SJSA1 (cell line): ENCODE results near the gene ZNF385B. TPM values are rescaled to one million over a fixed set of nuclear protein-coding genes. Genes with fewer than 3 reads are reported as not detected.

Experiments
- DNase-seq, 2 experiments: peaks; one replicate each; pipeline ENCODE4 v3.0.0-alpha.2; 2015 to 2020; ENCODE audit warnings: low spot score in 2 of 2, low read depth in 1 of 2
- H3K27ac ChIP-seq: fragments of 250-450 bp; sonication (Bioruptor Pico); 2 replicates; pipeline ENCODE4 v1.5.1; 2020; ENCODE audit warnings: mild to moderate bottlenecking, moderate library complexity
- H3K27me3 ChIP-seq: fragments of 250-450 bp; sonication (Bioruptor Pico); replicated peaks from 2 replicates; pipeline ENCODE4 v1.5.1; 2020; ENCODE audit warnings: mild to moderate bottlenecking, moderate library complexity
- H3K36me3 ChIP-seq: fragments of 250-450 bp; sonication (Bioruptor Pico); 2 replicates; pipeline ENCODE4 v1.5.1; 2020; ENCODE audit warnings: mild to moderate bottlenecking
- H3K4me1 ChIP-seq: fragments of 250-450 bp; sonication (Bioruptor Pico); replicated peaks from 2 replicates; pipeline ENCODE4 v1.6.1; 2021; ENCODE audit warnings: mild to moderate bottlenecking
- H3K4me3 ChIP-seq: fragments of 250-450 bp; sonication (Bioruptor Pico); 2 replicates; pipeline ENCODE4 v1.5.1; 2020; ENCODE audit warnings: mild to moderate bottlenecking
- H3K9me3 ChIP-seq: fragments of 250-450 bp; sonication (Bioruptor Pico); replicated peaks from 2 replicates; pipeline ENCODE4 v1.5.1; 2020; ENCODE audit warnings: mild to moderate bottlenecking
- total RNA-seq: library from RNA; depleted of rRNA; stranded (reverse); fragments of >200 nt; shearing (Covaris generic); gene quantifications from 2 replicates; pipeline ENCODE4 v1.2.3, GENCODE V29; 2014

Gene ZNF385B
- total RNA-seq, 1 experiment from 2014 or later: not detected

DNA sequence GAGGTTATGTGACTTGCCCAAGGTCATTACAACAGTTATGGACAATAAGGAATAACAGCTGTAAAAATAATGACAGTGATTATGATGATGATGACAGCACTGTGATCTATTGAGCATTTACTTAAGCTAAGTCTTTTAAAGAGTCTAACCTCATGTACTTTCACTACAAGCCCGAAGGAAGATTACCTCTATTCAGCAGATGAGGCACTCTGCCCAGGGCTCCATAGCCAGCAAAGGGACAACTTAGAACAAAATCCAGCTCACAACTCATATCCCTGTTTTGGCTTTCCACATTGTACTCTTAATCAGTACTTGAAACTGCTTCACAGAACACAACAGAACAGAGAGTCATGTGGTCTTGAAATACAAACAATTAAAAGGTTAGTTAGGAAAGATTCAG lies 290.2 kb downstream of the ZNF385B start:
- H3K27me3 ChIP-seq: no peaks in the 10 kb centered on the region
- DNase-seq: no peak
- no peaks in the 10 kb centered on the region for H3K9me3 ChIP-seq
- no peak overlapping the region for H3K27ac ChIP-seq
- no peaks in the 10 kb centered on the region for H3K36me3 ChIP-seq
- H3K4me3 ChIP-seq: no peak overlapping the region
- no peaks in the 10 kb centered on the region for H3K4me1 ChIP-seq

DNA sequence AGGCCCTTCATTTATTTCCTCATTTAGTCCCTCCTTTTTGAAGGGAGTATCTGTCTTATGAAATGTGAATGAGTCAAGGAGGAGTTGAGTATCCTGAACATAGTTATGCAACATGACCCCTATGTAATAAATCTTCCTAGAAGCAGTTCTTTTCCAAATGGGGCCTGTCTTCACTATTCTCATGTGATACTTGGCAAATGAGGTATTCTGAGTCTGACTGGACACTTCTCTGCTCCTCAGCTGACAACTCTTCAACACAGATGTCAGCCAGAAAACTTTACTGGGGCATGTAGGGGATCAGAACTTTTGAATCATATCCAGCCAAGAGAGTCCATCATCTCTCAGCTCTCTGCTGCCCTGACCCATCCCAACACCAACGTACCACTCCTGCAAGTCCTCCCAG lies 291.6 kb downstream of the ZNF385B start:
- Histone ChIP-seq H3K36me3 (no peaks in the 10 kb centered on the region), H3K4me1 (no peaks in the 10 kb centered on the region), H3K4me3 (no peak overlapping the region), H3K27me3 (no peaks in the 10 kb centered on the region), H3K27ac (no peak overlapping the region), H3K9me3 (no peaks in the 10 kb centered on the region)
- DNase-seq: no peak

DNA sequence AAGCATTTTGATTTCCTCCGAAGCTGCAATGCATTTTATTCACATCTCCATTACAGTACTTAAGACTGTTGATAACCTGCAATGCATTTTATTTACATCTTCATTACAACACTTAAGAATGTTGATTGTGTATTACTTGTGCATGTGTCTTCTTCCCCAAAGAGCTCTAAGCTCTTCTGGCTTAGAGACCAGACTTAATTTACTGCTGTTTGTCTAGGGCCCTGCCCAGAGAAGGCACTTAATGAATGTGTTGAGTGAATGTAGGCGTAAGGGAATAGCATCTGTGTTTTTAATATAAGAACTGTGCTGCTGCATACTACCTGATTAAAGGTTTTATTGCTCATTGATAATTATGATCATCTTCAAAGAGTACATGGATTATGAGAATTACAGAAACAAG lies 295.6 kb downstream of the ZNF385B start:
- H3K9me3 ChIP-seq: no peaks in the 10 kb centered on the region
- H3K27ac ChIP-seq: no peak overlapping the region
- no peak for DNase-seq
- H3K4me3 ChIP-seq: no peak overlapping the region
- H3K36me3 ChIP-seq: no peaks in the 10 kb centered on the region
- H3K4me1 ChIP-seq: no peaks in the 10 kb centered on the region
- no peaks in the 10 kb centered on the region for H3K27me3 ChIP-seq

DNA sequence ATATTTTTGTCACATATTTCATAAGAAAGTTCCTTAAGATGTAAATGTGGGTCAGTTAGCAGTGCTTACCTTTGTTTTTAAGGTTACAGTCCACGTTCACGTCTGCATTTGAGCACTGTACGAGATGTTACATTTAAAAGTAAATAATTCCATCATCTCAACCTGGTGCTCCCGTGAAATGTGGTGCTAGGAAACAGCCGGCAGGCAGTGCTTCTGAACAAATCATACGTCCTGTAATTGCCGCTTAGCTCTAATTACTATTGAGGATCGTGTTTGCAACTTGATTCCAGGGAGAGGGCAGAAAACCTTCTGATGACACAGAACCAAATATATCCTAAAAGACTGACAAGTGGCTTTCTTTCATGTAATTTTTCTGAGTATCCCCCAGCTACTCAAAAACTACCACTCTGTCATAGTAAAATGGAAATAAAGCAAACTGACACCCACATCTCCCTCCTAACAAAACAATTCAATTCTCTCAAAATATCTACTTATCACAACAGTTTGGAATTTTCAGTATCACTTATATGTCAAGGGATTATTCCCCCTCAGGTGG lies 299.0 kb downstream of the ZNF385B start:
- H3K27ac ChIP-seq: no peak overlapping the region
- no peak for DNase-seq
- no peaks in the 10 kb centered on the region for H3K27me3 ChIP-seq
- no peak overlapping the region for H3K4me3 ChIP-seq
- H3K9me3 ChIP-seq: no peaks in the 10 kb centered on the region
- no peaks in the 10 kb centered on the region for H3K4me1 ChIP-seq
- no peaks in the 10 kb centered on the region for H3K36me3 ChIP-seq

DNA sequence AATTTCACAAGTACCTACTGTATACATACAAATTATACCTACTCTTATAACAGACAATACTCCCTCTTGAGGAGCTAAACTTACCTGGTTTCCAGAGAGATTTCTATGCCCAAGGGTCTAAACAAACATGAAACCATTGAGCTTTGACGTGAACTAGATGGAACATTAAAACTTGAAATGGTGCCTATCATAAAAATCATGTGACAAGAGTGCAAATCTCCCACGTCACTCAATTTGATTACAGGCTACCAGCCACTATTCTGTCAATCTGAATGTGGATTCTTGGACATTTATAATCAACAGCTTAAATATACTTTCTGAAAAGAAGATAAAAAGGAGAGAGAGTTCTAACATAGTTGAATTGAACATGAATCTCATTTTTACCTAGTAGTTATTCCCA lies 299.7 kb downstream of the ZNF385B start:
- Histone ChIP-seq H3K27ac (no peak overlapping the region), H3K4me3 (no peak overlapping the region), H3K4me1 (no peaks in the 10 kb centered on the region), H3K9me3 (no peaks in the 10 kb centered on the region), H3K27me3 (no peaks in the 10 kb centered on the region), H3K36me3 (no peaks in the 10 kb centered on the region)
- DNase-seq: no peak

DNA sequence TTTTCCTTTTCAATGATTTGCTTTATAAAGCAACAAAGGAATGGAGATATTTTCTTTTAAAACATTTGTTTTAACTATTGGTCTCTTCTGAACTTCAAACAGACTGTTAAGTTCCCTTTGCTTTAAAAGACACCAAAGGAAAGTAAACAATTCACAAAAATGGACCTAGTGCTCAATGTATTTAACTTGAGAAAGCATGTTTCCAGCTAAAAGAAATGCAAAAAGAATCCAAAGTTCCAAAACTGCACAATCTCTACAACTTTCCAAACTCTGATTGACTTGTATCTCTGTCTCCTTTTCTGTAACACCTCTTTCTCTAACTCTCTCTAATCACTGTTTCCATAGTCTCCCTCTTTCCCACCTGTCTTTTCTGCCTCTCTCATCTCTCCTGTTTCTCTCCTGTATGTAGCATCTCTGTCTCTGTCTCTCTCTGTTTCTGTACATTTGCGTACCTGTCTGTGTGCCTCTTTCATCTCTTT lies 301.1 kb downstream of the ZNF385B start:
- H3K27me3 ChIP-seq: no peaks in the 10 kb centered on the region
- no peaks in the 10 kb centered on the region for H3K36me3 ChIP-seq
- H3K9me3 ChIP-seq: no peaks in the 10 kb centered on the region
- H3K27ac ChIP-seq: no peak overlapping the region
- H3K4me3 ChIP-seq: no peak overlapping the region
- no peak for DNase-seq
- H3K4me1 ChIP-seq: no peaks in the 10 kb centered on the region

DNA sequence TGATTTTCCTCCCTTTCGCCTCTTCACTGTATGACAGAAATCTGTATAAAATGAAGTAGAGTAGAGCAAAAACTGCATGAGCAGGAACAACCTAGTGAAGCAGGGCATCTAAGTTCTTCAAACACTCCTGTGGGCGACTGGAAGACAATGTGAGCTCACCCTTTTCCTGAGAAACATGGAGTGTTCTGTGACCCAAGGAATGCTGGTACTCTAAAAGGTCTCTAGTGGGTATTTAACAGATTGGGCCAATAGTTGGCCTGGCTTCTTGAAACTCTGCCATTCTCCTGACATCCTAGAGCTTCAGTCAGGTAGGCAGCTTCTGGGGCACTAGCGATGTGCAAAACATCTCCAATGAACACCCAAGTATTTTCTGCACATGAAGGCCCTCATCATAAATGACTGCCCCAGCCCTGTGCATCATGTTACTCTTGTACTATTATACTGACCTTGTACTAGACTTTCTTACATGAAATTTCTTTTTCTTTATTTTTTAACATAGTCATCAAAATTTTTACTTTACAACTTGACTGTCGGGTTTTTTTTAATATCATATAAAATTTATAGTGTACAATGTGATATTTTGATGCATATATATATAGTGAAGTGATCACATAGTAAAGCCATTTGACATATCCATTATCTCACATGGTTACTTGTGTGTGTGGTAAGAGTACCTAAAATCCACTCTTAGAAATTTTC lies 302.2 kb downstream of the ZNF385B start:
- Histone ChIP-seq H3K4me3 (no peak overlapping the region), H3K9me3 (no peaks in the 10 kb centered on the region), H3K4me1 (no peaks in the 10 kb centered on the region), H3K27ac (no peak overlapping the region), H3K27me3 (no peaks in the 10 kb centered on the region), H3K36me3 (no peaks in the 10 kb centered on the region)
- no peak for DNase-seq

DNA sequence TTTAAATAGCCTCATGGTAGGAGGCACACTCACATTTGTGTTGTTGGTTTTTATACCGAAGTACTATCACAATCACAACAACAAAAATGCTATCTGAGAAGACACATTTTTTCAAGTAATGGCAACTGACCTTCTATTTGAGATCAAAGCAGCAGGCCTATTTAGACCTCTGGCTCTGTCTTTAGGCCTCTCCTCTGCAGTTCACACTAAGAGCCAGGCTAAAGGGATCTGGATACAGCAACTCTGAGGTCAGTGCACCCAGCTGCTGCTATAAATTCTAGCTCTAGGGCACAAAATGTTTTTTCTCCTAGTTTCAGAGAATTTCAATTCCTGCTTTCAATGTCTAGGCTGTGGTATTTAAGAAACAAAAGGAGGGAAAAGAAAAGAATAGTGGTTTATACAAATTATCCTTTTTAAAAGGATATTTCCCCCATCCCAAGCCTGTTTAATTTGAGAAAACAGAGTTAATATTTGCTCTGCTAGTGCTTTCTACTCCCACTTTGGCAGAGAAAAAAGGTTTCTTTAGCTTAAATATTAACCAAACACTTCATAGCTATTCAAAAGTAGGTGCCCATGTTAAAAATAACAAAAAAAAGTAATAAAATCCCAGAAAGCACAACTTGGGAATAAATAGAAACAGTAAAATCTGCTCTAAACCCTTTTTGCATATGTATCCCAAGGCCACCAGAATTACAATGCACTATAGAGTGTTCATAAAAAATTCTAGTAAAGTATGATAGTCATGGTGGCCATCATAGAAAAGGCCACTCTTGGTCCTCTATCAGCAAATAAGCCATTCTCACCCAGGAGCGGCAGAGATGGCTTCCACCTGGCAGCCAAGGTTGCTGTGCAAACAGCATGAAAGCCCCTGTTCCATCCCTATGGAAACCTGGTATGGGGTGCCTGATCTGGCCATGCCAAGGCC lies 303.1 kb downstream of the ZNF385B start:
- no peak overlapping the region for H3K27ac ChIP-seq
- H3K4me3 ChIP-seq: no peak overlapping the region
- no peaks in the 10 kb centered on the region for H3K27me3 ChIP-seq
- DNase-seq: no peak
- no peaks in the 10 kb centered on the region for H3K36me3 ChIP-seq
- no peaks in the 10 kb centered on the region for H3K9me3 ChIP-seq
- no peaks in the 10 kb centered on the region for H3K4me1 ChIP-seq

DNA sequence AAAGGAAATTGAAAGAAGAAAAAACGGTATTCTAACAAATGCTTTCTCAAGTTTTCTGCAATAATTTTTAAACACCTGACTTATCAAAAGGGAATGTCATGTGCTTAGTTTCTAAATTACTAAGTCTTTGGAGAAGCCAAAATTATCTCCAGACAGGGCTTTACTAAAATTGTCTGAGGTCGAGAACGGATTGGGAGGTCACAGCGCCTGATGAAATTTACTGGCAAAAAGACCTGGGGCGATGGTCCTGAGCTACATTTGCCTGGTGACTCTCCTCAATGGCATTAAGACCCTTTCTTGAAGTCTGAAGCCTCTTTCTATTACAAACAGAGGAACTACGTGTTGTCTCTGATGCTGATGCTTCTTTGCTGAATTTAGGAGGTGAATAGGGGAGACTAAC lies 305.0 kb downstream of the ZNF385B start:
- H3K4me3 ChIP-seq: no peak overlapping the region
- H3K9me3 ChIP-seq: no peaks in the 10 kb centered on the region
- H3K4me1 ChIP-seq: no peaks in the 10 kb centered on the region
- H3K36me3 ChIP-seq: no peaks in the 10 kb centered on the region
- H3K27me3 ChIP-seq: no peaks in the 10 kb centered on the region
- H3K27ac ChIP-seq: no peak overlapping the region
- no peak for DNase-seq

DNA sequence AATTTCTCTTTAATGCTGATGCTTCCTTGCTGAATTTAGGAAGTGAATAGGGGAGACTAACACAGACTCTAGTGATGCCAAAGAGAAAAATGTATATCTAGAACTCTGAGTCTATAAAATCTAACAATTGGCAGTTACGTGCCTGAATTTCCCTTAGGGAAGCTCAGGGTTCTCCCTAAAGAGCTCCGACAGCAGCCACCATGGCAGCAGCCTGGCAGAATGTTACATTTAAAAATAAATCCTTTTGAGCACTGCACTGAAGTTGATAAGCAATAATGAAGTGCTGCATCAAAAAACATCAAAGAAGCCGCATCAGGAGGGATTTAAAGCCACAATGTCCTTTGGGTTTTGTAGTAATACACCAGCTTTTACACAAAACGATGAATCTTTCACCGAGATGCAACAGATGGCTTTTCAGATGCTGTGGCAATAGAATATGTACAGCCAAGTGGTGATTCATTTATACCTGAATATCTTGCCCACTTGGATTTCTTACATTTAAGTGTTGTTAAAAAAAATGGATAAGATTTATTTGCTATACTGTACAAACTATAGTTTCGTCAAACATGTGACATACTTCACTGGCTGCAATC lies 305.6 kb downstream of the ZNF385B start:
- Histone ChIP-seq H3K27me3 (no peaks in the 10 kb centered on the region), H3K4me1 (no peaks in the 10 kb centered on the region)
- DNase-seq: no peak

DNA sequence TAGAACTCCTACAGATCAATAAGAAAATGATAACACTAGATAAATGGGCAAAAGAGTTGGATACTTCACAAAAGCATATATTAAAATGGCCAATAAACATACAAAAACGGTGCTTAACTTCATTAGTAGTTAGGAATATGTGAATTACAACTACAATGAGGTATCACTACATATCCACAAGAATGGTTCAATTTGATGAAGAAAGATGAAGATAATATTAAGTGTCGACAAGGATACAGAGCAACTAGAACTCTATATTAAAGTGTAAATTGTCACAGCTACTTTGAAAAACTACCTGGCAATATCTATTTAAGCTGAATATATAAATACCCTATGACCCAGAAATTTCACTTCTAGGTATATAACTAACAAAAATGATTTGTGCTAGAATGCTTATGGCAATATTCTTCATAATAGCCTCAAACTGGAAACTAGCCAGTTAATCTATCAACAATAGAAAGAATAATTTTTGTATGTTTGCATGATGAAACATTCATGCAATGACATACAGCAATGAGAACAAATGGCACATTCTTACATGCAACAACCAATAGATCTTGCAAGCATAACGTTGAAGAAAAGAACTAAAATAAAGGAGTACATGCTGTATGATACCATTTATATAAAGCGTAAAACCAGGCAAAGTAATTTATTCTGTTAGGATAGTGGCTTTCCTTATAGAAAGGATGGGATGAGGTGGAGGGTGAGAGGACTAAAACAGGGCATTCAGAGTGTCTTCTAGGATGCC lies 306.6 kb downstream of the ZNF385B start:
- H3K9me3 ChIP-seq: no peaks in the 10 kb centered on the region
- DNase-seq: no peak
- H3K27ac ChIP-seq: no peak overlapping the region
- no peaks in the 10 kb centered on the region for H3K4me1 ChIP-seq
- H3K4me3 ChIP-seq: no peak overlapping the region
- H3K36me3 ChIP-seq: no peaks in the 10 kb centered on the region
- H3K27me3 ChIP-seq: no peaks in the 10 kb centered on the region

More for the DNA sequence above, 305.6 kb downstream of the ZNF385B start:
- Histone ChIP-seq H3K4me3 (no peak overlapping the region), H3K36me3 (no peaks in the 10 kb centered on the region), H3K27ac (no peak overlapping the region), H3K9me3 (no peaks in the 10 kb centered on the region)

DNA sequence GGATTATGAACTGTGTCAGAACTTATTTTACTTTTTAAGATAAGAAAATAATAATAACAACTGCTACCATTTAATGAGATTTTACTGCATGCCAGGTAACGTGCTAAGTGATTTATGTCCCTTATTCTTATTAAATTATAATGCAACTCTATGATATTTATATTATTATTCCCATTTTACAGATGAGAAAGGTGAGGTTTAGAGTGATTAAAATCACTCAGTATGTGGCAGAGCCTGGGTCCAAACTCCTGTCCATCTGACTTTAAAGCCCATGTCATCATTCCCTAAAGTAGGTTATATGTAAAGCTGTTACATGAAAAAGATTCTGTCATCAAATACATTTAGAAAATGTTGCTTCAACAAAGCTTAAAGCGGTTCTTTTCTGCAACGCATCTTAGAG lies 308.0 kb downstream of the ZNF385B start:
- H3K36me3 ChIP-seq: no peaks in the 10 kb centered on the region
- DNase-seq: no peak
- no peak overlapping the region for H3K27ac ChIP-seq
- no peak overlapping the region for H3K4me3 ChIP-seq
- no peaks in the 10 kb centered on the region for H3K27me3 ChIP-seq
- no peaks in the 10 kb centered on the region for H3K4me1 ChIP-seq
- H3K9me3 ChIP-seq: no peaks in the 10 kb centered on the region

DNA sequence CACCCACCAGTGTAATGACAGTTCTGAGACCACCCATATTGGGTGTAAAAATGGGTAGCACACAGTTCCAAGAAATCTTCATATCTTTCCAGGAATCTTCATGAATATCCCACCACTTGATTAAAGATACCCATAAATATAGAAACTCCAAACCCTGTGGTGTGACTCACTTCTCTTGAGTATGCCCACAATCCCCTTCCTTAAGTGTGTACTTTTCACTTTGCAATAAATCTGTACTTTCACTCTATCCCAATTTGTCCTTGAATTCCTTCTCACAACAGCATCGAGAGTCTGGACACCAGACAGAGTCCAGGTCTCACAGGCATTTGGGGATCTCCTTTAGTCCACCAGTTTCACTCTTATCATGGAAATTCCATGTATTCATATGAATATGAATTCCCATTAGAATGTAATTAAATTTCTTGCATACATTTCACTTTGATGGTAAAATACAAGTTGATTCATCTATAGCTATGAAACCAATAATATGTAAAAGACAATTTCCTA lies 309.8 kb downstream of the ZNF385B start:
- Histone ChIP-seq H3K36me3 (no peaks in the 10 kb centered on the region), H3K27me3 (no peaks in the 10 kb centered on the region), H3K27ac (no peak overlapping the region), H3K4me1 (no peaks in the 10 kb centered on the region), H3K9me3 (no peaks in the 10 kb centered on the region), H3K4me3 (no peak overlapping the region)
- DNase-seq: no peak
